Right cardiac atrium (tissue), 5 donors: ENCODE results near the gene TTI1. TPM values are rescaled to one million over a fixed set of nuclear protein-coding genes. Genes with fewer than 3 reads are reported as not detected.

ENCODE experiments used
- ATAC-seq, 2 donors: fragments of 200-7000 bp; cut with Tn5 transposase; one replicate each; pipeline versions ENCODE4 v1.8.0 to v1.9.1; 2020; ENCODE audit warnings: moderate library complexity in 2 of 2, mild to moderate bottlenecking in 1 of 2
- DNase-seq, 3 donors: peaks; one replicate each; pipeline ENCODE4 v3.0.0-alpha.2; 2020
- H3K27ac ChIP-seq: one replicate; pipeline ENCODE4 v1.5.1; 2013; ENCODE audit warnings: mild to moderate bottlenecking, low read length, control low read depth, moderate library complexity
- H3K27me3 ChIP-seq: one replicate; pipeline ENCODE4 v1.6.1; 2013; ENCODE audit not compliant: control insufficient read depth, insufficient read depth
- H3K4me1 ChIP-seq: one replicate; pipeline ENCODE4 v1.6.1; 2013; ENCODE audit warnings: low read length; ENCODE audit not compliant: control insufficient read depth, insufficient read depth
- H3K4me3 ChIP-seq: one replicate; pipeline ENCODE4 v1.5.1; 2013; ENCODE audit warnings: low read length, control low read depth
- H3K9me3 ChIP-seq: one replicate; pipeline ENCODE4 v1.6.1; 2013; ENCODE audit warnings: low read length; ENCODE audit not compliant: control insufficient read depth
- WGBS: extraction: QIAGEN DNeasy Blood & Tissue Kit; methylation state at CpG from one replicate; pipeline ENCODE4 v1.1.7; 2013; 5-methylcytosine and 5-hydroxymethylcytosine counted together
- intact Hi-C, 4 donors: fragments of 100-400 bp; cut with DNase I; formaldehyde crosslinking; loops; one replicate each; pipeline versions ENCODE4 v1.11.0 to v1.14.0; 2022 to 2023
- polyA plus RNA-seq: library from polyadenylated mRNA; stranded (reverse); fragments of 200-250 nt; gene quantifications from one replicate; pipeline ENCODE4 v1.2.3, GENCODE V29; 2013
- total RNA-seq, 4 donors: library from RNA; stranded (reverse); fragmentation: NEBNext Ultra II Directional; extraction: Animal tissue kit (Norgen Biotek cat#: 25700); gene quantifications; one replicate each; pipeline ENCODE4 v1.2.1, GENCODE V29; 2021
- donor health status: healthy with polysubstance abuse.
- donor health status: DM: no; HTN: yes; CAD: no.
- donor health status: DM: no; HTN: no; CAD: no.
- donor health status: DM: no; HTN: yes; CAD: no; lungs with severe emphysema.
- donor health status: DM: yes; HTN: yes; CAD: no.

The TTI1 gene
- total and polyA plus RNA-seq, 5 donors = 11.4 to 15.4 (median 13.2) TPM

DNA sequence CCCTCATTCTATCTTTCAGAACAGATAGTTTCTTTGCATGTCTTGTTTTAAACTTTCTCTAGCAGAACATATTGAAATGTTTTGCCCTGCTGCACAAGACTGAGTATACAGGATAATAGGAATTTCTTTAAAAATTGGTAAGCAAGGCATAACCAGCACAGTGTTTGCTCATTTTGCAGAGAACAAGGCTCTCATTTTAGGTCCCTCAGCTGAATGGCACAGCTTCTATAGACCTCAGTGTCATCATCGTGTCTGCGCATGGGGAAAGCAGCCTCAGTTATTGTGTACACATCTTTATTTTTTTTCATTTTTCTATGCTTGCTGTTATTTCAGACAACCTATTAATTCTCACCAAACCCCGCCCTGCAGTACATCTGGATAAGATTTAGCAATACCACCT is 35.7 kb downstream of the TTI1 start:
- DNase-seq (no peak), ATAC-seq (no peak)
- no peak overlapping the region for H3K27ac ChIP-seq
- H3K27me3 ChIP-seq = no peaks in the 10 kb centered on the region
- intact Hi-C loops = loop anchor here in 2 of 4 donors (10.0 kb wide), 1 partner anchor 433 kb away; no protein-coding TSS in a partner anchor
- no peaks in the 10 kb centered on the region for H3K9me3 ChIP-seq
- 96% methylated on average over 3 of the region's 3 CpGs for WGBS
- no peak overlapping the region for H3K4me3 ChIP-seq
- H3K4me1 ChIP-seq = peaks cover 5% of the 10 kb centered on the region

DNA sequence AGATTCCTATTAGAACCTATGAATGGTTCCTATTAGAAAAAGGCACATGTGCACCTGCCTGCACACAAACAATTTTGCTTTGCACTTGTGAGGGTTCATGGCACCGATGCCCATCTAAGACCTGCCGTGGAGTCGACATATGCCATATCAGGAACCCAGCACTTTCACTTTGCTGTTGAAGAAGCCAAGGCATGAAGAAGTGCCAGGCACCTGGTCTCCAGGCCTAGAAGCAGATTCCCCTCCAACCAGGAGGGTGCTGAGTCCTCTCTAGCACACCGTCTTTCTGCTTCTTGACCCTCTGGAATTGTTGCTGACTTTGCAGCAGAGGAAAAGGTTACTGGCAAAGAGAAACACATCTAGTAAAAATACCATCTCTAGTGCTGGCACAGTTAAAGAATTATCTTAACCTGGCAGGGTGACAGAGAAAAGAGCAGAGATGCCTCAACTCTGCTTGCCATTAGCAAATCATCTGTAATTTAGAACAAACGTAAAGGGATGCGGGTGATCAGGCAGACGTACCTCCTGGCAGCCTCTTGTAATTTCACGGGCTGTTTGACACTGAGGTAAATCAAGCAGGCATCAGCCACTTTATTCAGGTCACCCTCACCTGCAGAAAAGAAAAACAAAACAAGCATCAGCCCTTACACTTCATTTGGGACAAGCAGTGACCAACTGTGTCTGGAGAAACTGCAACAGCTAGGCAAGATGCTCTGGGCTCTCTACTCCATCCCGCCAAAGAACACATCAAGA is 37.2 kb downstream of the TTI1 start:
- Histone ChIP-seq H3K9me3 (no peaks in the 10 kb centered on the region), H3K27ac (peak overlapping the region; percentile 71), H3K4me1 (peaks cover 9% of the 10 kb centered on the region), H3K4me3 (no peak overlapping the region), H3K27me3 (no peaks in the 10 kb centered on the region)
- intact Hi-C loops = loop anchor here in 2 of 4 donors (10.0 kb wide), 1 partner anchor 431 kb away; no protein-coding TSS in a partner anchor
- WGBS = 68% methylated on average over 9 of the region's 9 CpGs
- DNase-seq = no peak
- ATAC-seq = no peak

DNA sequence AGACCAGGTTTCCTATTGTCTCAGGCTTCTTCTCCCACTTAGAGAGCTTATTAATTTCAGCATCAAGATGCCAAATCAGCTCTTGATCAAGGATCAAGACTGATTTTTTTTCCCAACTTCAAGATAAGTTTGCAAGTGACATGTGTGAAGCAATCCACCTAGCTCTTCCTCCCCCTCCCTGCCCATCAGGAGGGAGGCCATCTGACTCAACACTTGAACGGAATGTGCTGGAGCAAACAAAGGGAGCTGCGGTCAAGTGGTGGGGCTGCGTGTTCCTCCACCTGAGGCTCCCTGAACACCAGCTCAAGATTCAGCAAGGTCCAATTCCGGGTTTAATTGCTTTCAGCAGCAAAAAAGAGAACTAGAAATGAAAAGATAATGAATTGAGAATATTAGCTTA is 38.7 kb downstream of the TTI1 start:
- H3K27me3 ChIP-seq = no peaks in the 10 kb centered on the region
- H3K4me1 ChIP-seq = peaks cover 13% of the 10 kb centered on the region
- DNase-seq (peak in 1 of 3 donors; percentile 54), ATAC-seq (no peak)
- H3K9me3 ChIP-seq = no peaks in the 10 kb centered on the region
- 70% methylated on average over 4 of the region's 4 CpGs for WGBS
- H3K4me3 ChIP-seq = no peak overlapping the region
- intact Hi-C loops = loop anchor here (5.0 to 10.0 kb wide), 3 partner anchors 87 to 430 kb away; partner anchors contain the start of gene VSTM2L (in 2 of the 4)
- no peak overlapping the region for H3K27ac ChIP-seq

DNA sequence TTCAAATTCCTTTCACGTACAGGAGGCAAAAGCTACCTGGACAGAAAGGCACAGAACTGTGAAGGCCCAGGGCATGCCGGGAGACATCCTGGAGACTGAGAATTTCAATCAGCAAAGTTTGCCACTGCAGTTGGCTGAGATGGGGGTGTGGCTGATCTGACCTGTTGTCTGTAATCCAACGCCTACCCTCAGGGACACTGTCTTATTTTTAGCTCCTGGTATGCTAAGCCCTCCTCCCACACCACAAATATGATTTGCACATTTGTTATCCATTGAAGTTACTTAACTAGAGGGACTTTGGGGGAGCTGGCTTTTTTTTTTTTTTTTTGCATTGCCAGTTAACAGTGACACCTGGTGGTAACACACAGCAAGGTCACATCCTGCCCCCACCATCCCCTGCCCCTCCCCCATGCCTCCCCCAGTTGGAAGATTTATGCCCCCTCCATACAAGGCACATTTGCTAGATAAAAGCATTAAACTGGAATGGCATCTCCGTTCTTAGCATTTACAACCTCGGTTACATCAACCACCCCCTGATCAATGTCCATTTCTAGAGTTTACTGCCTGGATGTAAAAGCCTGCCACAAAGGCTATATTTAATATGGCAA is 40.4 kb downstream of the TTI1 start:
- 58% methylated on average over 5 of the region's 5 CpGs for WGBS
- ATAC-seq = peak; percentile 68 to 72

DNA sequence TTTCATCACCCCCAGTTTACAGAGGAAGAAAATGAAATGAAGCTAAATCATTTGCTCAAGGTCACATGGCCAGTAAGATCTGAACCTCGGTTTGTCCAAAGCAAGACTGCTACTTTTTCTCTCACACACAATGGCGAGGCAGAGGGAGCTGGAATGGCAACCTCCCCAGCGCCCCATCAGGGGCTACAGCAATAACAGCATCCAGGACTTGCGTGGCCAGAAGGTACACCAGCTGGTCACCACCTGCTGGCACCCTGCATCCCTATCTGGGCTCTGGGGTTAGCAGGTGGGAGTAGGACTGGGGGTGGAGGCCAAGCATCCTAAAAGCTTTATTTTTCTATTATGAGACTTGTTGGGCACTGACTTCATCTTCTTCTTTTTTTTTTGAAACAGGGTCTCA is 41.3 kb downstream of the TTI1 start:
- ATAC-seq = no peak
- Histone ChIP-seq H3K9me3 (no peaks in the 10 kb centered on the region), H3K27me3 (no peaks in the 10 kb centered on the region), H3K27ac (peak overlapping the region; percentile 81), H3K4me3 (no peak overlapping the region), H3K4me1 (peaks cover 19% of the 10 kb centered on the region)
- intact Hi-C loops = loop anchor here (5.0 to 10.0 kb wide), 3 partner anchors 85 to 427 kb away; partner anchors contain the start of gene VSTM2L (in 2 of the 4)
- WGBS = 90% methylated on average over 4 of the region's 4 CpGs
- DNase-seq = no peak

More for the DNA sequence above, 40.4 kb downstream of the TTI1 start:
- Histone ChIP-seq H3K9me3 (no peaks in the 10 kb centered on the region), H3K4me1 (peaks cover 19% of the 10 kb centered on the region), H3K27me3 (no peaks in the 10 kb centered on the region), H3K27ac (peak overlapping the region; percentile 81), H3K4me3 (no peak overlapping the region)
- DNase-seq = peak in 2 of 3 donors; percentile 58 to 69
- intact Hi-C loops = loop anchor here (5.0 to 10.0 kb wide), 3 partner anchors 86 to 428 kb away; partner anchors contain the start of gene VSTM2L (in 2 of the 4)

DNA sequence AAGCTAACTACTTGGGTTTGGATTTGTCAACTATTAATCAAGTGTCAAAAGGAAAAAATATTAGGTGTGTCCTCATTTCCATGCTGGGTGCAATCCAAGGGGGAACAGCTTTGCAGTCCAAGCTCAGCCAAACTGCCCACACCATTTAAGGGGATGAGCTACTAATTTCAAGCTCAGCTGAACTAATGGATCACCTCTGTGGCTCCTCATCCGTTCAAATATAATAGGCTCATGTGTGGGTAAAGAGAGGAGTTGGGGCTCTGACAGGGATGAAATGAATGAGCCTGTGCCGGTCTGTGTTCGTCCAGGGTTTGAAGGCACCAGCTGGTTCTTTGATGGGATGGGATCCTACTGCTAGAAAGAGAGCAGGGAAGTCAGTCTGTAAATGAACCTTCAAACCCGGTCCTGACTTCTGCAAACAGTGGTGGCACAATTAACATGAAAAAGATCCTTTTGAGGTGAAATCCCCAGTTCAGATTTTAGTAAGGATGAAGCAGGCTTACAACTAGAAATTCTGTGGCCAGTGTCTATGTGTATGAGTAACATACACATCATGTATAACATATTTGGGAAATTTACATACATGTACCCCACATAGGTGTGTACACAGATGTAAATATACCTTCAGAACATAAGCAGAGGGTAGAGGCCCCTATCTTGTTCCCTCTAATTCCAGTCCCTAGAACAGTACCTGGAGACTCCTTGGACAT is 41.9 kb downstream of the TTI1 start:
- Histone ChIP-seq H3K27me3 (no peaks in the 10 kb centered on the region), H3K4me1 (peaks cover 19% of the 10 kb centered on the region), H3K9me3 (no peaks in the 10 kb centered on the region), H3K27ac (peak overlapping the region; percentile 87), H3K4me3 (no peak overlapping the region)
- peak in 1 of 2 donors; percentile 1 for ATAC-seq
- DNase-seq = no peak
- WGBS = 40% methylated on average over 4 of the region's 4 CpGs
- intact Hi-C loops = loop anchor here (5.0 to 10.0 kb wide), 3 partner anchors 84 to 427 kb away; partner anchors contain the start of gene VSTM2L (in 2 of the 4)

DNA sequence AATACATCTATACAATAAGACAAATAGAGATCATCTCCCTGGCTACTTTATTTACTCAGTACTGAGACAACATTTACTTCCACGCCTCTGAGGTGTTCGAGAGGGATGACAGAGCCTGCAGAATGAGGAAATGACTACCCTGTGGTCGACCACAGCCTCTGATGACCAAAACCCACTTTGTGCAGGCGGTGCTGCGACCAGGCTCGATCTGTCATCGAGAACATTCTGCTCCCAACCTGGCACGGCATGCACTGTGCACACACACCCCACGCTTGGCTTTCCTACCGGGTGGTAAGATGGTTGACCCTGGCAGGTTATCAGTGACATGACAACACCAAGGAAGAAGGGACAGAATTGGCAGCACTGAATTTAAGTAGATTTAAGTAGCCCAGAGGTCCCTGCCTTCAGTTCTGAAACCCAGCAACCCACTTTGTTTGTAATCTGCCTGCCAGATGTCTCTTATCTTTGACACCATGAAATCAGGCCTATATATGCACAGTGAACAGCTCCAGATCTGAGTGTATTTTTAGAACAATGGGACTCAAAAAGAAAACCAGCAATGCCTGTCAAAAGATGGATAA is 42.6 kb downstream of the TTI1 start:
- Histone ChIP-seq H3K27me3 (no peaks in the 10 kb centered on the region), H3K4me3 (no peak overlapping the region), H3K9me3 (no peaks in the 10 kb centered on the region), H3K4me1 (peaks cover 19% of the 10 kb centered on the region), H3K27ac (peak overlapping the region; percentile 87)
- ATAC-seq (peak; percentile 72 to 80), DNase-seq (peak; percentile 66 to 87 (median 82))
- 40% methylated on average over 10 of the region's 10 CpGs for WGBS
- intact Hi-C loops = loop anchor here (5.0 to 10.0 kb wide), 3 partner anchors 83 to 426 kb away; partner anchors contain the start of gene VSTM2L (in 2 of the 4)

DNA sequence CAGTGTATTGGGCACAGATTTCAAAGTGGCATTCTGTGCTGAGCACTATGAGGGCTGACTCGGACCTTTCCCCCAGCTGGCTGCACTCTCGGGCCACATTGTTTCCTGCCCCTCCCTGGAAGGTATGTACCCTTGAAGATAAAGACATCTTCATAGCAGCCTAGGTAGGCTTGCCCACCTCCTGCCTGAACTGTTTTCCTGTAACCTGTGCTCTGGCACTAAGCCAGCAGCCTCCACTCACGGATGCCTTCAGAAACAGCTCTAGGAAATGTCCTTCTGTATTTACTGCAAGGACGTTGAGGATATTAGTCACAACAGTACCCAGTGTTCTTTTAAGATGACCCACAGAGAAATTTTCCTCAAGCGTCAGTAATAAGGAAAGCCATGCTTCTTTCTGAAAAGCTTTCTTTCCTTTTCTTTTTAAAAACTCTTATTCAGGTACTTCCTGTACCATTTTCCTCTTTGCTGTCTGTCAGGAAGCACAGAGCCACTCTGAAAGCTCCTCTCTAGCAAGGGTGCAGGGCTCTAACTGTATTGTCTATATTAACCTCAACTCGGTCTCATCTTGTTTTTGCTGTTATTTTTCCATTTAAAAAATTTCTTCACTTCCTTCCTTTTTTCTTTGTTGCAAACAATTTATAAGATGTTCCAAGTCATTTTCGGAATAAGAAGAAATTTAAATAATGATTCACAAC is 43.5 kb downstream of the TTI1 start:
- peaks cover 17% of the 10 kb centered on the region for H3K4me1 ChIP-seq
- WGBS = 51% methylated on average over 7 of the region's 7 CpGs
- DNase-seq = peak in 2 of 3 donors; percentile 35 to 60

DNA sequence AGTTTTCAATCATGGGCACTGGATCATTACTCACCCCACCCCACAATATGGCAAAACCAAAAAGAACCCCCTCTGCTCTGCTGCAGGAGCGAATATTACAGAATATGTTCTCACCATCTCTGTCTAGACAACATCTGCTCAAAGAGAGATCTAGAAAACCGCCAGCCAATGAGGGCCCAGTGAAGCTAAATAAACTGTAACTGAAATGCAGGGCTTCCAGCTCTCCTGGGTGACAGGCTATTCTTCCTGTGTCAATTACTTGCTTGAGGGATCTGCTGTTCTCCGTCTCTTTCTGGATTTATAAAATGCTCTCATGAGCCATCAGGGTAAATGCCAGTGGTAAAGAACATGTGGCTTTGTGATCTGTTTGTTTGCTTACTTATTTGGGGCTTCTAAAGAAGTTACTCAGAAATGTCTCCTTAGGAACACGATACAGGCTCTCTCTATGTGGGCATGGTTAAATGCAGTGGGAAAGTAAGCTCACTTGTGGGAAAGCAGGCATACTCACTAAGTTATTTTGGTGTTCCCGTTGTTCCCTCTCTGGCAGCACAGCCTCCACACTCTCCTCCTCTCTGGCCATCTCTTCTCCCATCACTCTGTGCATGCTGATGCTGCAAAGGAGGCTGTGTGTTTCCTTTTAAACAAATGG is 44.8 kb downstream of the TTI1 start:
- Histone ChIP-seq H3K27me3 (no peaks in the 10 kb centered on the region), H3K4me3 (no peak overlapping the region), H3K4me1 (peaks cover 22% of the 10 kb centered on the region), H3K9me3 (no peaks in the 10 kb centered on the region), H3K27ac (peak overlapping the region; percentile 96)
- intact Hi-C loops = no loop called here
- 81% methylated on average over 5 of the region's 5 CpGs for WGBS
- ATAC-seq (no peak), DNase-seq (no peak)

More for the DNA sequence above, 43.5 kb downstream of the TTI1 start:
- peak in 1 of 2 donors; percentile 5 for ATAC-seq
- Histone ChIP-seq H3K27ac (peak overlapping the region; percentile 58), H3K27me3 (no peaks in the 10 kb centered on the region), H3K9me3 (no peaks in the 10 kb centered on the region), H3K4me3 (no peak overlapping the region)
- intact Hi-C loops = loop anchor here (5.0 to 10.0 kb wide), 3 partner anchors 82 to 425 kb away; partner anchors contain the start of gene VSTM2L (in 2 of the 4)
